GM19239 (cell line): ENCODE data around the gene PRKCE.

ENCODE experiments used
- DNase-seq: peaks from one replicate; pipeline ENCODE4 v3.0.0; 2011; ENCODE audit warnings: low spot score; ENCODE audit not compliant: insufficient read length
- FAIRE-seq: peaks from 2 replicates; lab custom pipeline; 2011; peaks lifted over from hg19 to GRCh38; lab: Jason Lieb, UNC

PRKCE gene

DNA sequence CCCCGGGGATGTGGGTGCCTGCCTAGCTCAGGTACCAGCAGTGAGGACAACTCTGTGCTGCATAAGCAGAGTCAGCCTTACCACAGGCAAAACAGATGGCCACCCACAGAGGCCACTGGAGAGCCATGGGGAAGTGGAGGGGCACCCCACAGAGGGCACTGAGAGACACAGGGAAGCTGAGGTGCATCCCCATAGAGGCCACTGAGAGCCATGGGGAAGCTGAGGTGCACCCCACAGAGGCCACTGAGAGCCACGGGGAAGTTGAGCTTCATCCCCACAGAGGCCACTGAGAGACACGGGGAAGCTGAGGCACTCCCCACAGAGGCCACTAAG is 511.6 kb downstream of the PRKCE start:
- no peak for DNase-seq
- FAIRE-seq: no peak

DNA sequence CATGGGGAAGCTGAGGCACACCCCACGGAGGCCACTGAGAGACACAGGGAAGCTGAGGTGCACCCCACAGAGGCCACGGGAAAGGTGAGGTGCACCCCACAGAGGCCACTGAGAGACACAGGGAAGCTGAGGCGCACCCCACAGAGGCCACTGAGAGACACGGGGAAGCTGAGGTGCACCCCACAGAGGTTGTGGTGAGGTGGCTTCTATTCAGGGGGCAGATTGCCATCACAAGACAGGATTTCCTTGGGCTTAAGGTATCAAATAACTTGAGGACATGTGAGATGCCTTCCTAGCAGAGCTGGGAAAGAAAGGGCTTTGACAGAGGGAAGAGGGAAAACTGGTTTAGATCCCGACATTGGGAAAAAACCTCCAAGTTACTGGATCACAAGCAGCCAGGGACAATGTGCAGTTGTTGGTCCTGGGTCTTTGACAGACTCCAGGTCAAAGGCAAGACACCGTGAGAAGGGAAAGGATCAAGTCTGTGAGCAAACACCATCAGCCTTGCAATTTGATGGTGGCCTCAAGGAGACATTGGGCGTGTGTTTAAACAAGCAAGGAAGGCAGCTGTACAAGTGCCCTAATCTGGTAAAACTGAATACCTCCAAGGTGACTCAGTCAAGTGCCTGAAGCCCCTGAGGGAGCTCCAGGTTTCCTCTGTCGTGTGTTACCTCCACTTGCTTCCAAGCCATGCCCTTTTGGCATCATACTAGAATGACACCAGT is 512.5 kb downstream of the PRKCE start:
- DNase-seq (no peak), FAIRE-seq (no peak)

DNA sequence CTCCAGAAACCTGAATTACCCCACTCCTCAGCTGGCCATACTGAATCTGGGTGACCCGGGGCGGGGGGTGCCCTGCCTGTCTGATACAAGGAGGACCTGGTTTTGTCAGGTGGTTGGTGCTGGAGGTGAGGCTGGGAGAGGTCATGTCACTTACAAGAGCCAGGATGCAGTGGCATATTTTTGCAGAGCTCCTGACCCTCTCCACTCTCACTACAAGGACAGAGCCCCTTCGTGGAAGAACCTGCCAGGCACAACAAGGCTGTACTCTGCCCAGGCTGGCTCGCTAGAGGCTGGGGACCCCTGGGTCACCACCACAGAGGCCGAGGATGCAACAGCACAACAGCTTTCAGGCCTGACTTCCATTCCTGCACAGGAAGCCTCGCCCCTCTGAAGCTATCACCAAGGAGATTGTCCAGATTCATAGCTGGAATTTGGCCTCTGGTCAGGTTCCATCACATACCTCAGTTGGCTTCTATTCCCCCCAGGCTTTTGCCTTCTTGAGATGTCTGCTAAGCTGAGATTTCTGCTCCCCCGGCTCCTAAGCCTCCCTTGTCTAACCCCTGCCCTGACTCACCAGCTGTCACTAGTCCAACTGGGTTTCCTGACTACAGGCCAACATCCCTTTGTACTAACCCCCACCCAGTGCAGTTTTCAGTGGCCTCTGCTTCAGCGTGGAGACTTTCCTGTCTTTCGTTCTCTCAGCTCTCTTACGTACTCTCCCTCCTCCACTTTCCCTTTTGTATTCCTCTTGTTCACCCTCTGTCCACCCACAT is 513.2 kb downstream of the PRKCE start:
- FAIRE-seq (no peak), DNase-seq (no peak)

DNA sequence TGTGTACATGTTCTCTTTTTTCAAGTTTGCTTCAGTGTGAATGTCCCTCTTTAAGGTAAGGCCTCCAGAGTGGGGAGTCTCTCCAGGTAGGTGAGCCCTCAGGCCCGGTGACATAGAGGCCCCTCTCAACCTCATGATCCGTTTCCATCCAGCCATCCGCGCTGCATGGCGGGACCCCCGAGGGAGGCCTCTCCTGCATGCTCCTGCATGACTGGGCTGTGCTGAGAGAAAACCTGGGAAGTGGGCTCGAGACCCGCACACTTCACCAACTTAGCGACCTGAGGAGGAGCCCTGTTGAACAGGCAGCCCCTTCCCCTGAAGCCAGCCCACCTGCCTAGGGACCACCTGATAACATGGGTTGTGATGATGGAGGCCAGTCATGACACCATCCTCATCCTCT is 514.4 kb downstream of the PRKCE start:
- FAIRE-seq (no peak), DNase-seq (no peak)

DNA sequence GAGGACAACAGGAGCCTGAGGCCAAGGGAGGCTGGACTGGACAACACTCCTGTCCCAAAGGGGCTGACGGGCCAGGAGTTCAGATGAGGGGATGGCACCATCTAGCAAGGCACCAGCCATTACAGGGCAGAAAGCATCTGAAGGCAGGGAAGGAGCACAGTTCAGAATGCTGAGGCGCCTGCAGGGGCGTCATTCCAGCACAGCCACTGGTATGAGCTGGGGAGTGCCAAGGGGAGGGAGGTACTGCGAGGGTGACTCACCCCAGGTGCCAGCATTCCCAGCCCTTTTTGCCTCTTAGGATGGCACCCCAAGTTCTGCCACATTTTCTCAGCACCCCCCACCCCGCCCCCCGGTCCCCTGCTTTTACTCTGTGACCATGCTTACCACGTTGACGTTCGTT is 515.9 kb downstream of the PRKCE start:
- FAIRE-seq (no peak), DNase-seq (no peak)

DNA sequence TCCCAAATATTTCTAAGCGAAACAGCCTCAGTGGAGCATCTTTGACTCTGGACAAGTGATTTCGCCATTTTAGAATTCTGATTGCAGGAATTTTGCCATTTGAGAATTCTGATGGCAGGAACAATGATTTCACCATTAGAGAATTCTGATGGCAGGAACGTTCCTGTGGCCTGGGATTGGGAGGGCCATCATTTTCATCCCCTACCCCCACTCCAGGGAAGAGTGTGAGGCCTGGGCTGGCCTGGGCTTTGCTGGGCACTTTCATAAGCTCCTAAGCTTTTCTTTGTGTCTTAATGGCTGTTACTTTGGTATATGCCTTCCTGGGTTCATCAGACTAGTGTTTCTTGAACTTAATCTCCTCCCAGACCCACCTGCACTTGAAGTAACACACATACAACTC is 516.4 kb downstream of the PRKCE start:
- no peak for FAIRE-seq
- no peak for DNase-seq

DNA sequence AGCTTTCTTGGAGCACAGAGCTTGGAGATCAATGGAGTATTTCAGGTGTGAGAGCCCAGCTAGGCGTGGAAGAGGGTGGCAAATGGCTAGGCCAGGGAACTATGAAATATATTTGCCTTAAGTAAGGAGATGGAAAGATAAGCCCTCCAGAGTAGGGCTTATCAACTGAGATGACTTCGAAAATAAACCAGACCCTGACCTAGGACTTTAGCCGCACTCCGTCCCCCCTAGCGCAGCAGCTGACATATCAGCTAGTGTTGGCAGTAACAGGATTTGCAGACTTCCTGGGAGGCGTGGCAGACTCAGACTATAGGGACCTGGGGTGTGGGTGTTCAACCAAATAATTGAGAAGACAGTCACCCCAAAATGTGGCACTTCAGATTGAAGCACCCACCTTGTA is 518.0 kb downstream of the PRKCE start:
- FAIRE-seq: no peak

DNA sequence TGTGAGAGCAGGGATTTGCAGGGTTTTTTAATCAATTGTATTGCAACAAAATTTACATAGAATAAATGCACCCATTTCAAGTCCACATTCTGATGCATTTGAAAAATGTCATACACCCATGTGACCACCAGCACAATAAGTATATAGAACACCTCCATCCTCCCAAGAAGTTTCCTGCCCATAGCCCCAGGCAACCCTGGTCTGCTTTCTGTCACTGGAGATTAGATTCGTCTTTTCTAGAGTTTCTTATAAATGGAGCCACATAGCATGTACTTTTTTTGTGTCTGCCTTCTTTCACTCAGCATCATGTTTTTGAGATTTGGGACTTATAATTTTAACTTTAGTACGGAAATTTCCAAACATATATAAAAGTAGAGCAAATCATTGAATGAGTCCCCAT is 518.6 kb downstream of the PRKCE start:
- DNase-seq (no peak), FAIRE-seq (no peak)

More for the DNA sequence above, 518.0 kb downstream of the PRKCE start:
- no peak for DNase-seq

DNA sequence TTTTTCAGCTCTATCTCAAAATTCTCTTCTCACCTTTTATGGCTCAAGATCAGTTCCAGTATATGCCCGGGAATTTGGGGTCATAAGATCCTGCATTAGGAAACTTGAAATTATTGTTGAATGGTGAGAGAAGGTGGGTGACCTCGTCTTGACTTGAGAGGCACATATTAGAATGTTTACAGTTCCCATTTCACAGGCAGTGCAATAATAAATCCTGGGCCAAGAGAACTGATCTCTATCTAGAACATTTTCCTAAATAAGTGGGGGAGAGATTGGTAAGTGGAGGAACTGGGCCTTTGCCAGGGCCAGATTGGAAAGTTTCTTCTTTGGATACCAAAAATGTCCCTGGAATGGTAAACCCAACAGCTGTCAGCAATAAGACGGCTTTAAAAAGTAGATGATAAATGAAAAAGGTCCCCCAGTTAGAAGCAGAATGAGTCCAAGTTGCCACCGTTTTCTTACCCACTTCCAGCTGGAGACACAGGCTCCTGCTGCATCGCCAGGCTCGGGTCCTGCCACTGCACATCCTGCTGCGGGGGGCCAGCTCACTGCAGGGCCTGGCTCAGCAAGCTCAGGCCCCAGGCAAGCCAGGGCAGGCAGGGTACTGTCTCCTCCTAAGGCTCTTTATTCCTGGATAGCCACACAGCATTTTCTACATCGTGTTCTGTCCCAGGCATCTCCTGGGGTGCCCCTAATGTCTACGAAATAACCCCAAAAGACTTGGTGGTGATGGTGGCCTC is 519.3 kb downstream of the PRKCE start:
- FAIRE-seq (no peak), DNase-seq (no peak)

DNA sequence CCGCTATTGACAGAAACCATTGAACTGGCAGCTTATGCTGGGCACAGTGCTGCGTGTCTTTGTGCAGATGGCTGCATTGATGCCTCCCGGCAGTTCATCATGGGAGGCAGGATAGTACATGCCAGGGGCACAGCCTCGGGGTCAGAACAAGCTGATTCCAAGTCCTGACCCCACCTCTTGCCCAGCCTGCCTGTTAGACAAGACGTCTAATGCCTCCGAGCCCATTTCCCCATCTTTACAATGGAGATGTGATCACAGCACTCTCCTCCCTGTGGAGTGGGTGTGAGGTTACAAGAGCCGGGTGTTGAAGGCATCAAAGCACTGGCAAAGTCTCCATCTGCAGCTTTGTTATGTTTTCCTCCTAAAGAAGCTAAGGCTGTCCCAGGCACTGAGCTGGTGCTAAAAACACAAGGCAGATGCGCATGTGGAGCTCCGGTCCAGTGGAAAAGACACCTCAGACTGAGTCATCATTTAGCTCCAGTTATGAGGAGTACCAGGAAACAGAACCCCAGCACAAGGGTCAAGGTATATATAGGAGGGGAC is 520.0 kb downstream of the PRKCE start:
- FAIRE-seq: no peak
- no peak for DNase-seq

DNA sequence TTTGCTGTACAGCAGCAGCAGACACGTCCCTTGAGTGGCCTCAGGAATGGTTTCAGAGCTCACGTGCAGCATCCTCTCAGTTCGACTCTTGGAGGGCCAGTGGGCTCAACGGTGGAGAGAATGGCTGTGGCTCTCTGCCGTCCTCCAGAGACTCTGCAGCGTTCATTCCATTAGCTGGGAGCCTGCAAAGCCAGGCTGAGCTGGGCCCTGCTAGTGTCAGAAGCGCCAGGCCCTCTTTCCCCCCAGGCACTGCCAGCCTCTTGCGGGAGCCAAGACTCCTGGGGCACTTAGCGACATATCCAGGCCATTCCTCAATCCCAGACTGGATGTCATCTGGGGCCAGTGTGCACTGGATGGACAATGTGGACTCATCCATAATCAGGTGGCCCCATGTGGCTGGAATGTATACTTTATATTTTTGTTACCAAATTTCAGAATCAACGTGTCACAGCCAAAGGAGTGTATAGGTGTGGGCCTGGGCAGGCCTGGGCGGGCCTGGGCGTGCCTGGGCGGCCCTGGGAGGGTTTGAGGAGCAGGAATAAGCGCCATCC is 520.6 kb downstream of the PRKCE start:
- DNase-seq (no peak), FAIRE-seq (no peak)

DNA sequence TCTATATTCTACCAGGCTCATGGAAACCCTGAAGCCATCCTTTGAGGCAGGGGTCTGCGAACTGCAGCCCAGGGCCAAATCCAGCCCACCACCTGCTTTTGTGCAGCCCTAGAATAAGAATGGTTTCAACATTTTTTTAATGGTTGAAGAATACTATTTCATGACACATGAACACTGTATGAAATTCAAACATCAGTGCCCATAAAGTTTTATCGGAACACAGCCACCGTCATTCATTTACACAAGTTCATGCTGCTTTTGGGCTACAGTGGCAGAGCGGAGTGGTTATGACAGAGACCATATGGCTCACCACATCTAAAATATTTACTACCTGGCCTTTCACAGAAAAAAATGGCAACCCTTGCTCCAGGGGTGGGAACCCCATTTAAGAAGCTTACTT is 521.6 kb downstream of the PRKCE start:
- FAIRE-seq (no peak), DNase-seq (no peak)

DNA sequence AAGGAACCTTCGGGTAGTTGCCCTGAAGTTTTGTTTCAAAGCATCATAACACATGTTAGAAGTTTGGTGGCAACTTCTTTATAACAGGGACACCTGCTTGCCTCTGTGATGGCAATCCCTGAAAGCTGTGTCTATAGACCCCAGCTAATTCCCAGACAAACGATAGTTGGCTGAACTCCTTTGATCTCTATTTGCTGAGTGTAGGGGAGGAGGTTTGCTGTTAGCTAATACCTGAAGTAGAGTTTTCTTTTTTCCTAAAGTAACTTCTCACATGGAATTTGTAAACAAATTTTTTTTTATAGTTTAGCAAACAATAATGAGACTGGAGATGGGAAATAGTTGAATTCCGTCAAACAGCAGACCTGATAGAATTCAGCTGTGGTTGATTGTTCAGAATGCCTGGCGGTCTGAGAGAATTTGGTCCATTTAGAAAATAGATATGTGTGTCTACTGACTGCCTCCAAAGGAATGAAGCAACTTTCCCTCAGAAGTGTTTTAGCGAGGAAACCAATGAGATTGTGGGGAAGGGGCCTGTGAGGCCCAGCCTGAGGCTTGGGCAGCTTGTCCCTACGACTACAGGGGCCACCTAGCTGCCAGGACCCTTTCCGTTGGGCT is 522.3 kb downstream of the PRKCE start:
- no peak for FAIRE-seq
- DNase-seq: no peak

DNA sequence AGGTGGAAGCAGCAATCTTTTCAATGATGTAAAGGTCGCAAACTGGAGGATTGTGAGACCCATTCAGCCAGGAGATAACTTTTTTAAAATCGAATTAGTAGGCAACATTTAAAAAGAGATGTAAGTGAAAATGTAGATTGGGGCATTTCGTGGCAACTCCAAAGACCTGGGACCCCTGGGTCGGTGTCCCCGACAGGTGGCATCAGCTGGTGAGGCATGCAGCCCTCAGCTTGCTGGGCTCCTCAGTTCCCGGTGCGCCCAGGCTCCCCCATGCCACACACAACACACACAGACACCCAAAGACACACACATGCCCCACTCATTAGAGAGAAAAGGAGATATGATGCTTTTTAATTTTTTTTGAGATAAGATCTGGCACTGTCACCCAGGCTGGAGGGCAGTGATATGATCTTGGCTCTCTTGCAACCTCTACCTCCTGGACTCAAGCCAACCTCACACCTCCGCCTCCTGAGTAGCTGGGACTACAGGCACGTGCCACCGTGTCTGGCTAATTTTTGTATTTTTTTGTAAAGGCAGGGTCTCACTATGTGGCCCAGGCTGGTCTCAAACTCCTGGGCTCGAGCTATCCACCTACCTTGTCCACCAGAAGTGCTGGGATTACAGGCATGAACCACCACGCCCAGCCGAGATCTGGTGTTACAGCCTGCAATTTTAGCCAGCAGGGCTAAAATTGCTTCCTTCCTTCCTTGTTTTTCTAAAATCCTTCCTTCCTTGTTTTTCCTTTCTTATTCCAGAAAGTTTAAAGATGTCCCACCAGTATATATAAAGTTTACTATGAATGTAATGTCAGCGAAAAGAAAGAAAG is 523.1 kb downstream of the PRKCE start:
- FAIRE-seq (no peak), DNase-seq (no peak)

DNA sequence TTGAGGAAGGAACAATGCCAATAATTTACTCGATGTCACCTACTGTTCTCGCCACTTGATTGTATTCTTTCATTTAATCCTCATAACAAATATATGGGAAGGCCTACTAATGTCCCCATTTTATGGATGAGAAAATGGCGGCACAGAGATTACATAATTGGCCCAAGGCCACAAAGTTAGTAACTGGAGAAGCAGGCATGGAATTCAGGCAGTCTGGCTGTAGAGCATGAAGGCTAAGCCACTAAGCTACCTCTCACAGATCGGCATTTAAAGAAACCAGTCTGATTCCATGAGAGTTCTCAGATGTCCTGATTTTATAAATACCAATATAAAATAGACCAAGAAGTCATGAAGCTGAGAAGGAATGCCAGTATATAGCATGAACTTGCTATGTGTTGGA is 523.9 kb downstream of the PRKCE start:
- DNase-seq: no peak
- no peak for FAIRE-seq

DNA sequence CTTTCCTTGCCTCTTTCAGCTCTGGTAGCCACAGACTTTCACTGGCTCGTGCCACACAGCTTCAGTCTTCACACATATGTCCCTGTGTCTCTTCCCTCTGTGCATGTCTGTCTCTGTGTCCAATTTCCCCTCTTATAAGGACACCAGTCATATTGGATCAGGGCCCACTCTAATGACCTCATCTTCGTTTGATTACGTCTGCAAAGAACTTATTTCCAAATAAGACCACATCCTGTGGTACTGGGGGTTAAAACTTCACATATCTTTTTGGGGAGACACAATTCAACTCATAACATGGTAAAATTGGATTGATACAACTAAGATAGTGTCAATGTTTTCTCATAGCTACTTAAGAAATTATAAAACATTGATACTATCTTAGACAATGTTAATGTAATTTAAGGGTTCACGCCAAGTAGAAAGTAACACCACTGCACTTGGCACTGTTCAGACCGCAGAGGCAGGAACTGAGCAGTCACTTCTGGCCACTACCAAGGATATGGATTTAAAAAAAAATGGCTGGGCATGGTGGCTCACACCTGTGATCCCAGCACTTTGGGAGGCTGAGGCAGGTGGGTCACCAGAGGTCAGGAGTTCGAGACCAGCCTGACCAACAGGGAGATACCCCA is 526.1 kb downstream of the PRKCE start:
- DNase-seq: no peak

DNA sequence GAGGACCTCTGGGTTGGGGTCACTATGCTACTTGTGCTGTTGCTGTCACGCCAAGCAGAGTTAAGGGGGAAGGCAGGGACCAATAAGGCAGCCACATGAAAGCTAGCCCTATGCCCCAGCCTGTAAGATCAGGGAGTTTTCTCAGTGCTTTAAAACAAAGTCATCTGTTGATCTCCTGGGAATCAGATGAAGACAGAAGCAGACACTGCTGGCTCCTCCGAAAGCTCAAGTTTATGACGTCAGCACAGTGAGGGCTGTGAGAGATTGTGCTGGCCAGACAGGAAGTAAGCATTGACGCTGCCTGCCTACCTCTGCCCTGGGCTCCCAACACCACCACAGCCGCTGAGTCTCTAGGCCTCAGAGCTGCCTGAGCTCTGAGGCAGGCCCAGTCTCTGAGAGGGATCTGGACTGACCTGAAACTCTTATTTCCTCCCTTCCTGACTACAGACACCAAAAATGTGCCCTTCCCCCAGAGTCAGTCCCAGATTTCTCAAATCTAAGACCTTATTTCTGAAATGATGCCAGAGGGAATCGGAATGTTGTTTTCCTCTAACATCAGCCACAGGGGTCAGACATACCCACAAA is 527.7 kb downstream of the PRKCE start:
- DNase-seq (no peak), FAIRE-seq (no peak)

More for the DNA sequence above, 526.1 kb downstream of the PRKCE start:
- FAIRE-seq: no peak

DNA sequence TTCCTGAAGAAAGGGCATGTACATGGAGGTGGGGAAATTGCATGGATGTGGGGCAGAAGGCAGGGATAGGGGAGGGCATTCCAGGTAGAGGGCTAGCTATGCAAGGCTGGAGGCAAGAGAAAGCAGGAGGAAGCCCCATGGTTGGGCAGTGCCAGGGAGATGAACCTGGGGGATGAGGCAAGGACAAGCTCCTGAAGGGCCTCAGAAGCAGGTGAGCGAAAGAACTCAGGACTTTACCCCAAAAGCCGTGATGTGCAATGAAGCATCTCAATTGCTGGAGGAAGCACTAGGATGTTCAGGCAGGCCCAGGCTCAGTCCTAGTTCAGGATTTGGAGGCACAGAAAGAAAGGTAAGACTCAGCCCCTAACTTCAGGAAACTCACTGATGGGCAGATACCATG is 528.7 kb downstream of the PRKCE start:
- no peak for FAIRE-seq
- DNase-seq: no peak

DNA sequence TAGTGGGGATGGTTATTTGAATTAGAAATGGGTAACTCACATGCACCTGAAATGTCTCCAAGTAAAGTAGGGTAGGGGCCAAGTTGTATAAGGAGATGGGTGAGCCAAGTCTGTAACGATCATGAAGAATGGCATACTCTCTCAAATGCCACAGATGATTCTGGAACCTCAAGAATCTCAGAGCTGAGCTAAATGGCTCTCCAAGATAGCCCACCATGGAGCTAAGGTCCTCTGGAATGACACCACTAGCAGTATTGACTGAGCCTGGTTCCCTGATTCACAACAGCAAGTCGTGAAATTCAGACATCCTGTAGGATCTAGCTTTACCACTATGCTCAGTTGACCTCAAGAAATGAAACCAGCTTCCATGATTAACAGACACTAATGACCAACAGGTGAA is 529.8 kb downstream of the PRKCE start:
- DNase-seq (no peak), FAIRE-seq (no peak)
